RWPE2 (cell line): Measurements from ENCODE around the gene BRD4.
"Not testable (repeated sequence)": the region's sequence is repeated elsewhere in the genome, so short reads cannot be mapped to it uniquely, and the experiment has no call there.

ENCODE experiments used
- ATAC-seq: fragments of 200-7000 bp; cut with Tn5 transposase; 3 replicates; pipeline ENCODE4 v1.9.1; 2021; ENCODE audit warnings: low read depth
- DNase-seq: peaks from one replicate; pipeline ENCODE4 v3.0.0-alpha.2; 2020; ENCODE audit warnings: low spot score
- H3K27ac ChIP-seq: fragments of 450-650 bp; 2 replicates; pipeline ENCODE4 v1.5.1; 2017; ENCODE audit warnings: mild to moderate bottlenecking; ENCODE audit not compliant: poor library complexity, severe bottlenecking
- H3K27me3 ChIP-seq: fragments of 250-450 bp; sonication (Bioruptor Pico); 2 replicates; pipeline ENCODE4 v1.5.1; 2021; ENCODE audit warnings: mild to moderate bottlenecking, moderate library complexity; ENCODE audit not compliant: insufficient read depth, poor library complexity, severe bottlenecking
- H3K36me3 ChIP-seq: fragments of 250-450 bp; sonication (Bioruptor Pico); 2 replicates; pipeline ENCODE4 v1.5.1; 2020; ENCODE audit warnings: low read depth, mild to moderate bottlenecking, moderate library complexity
- H3K4me1 ChIP-seq: fragments of 250-450 bp; sonication (Bioruptor Pico); 2 replicates; pipeline ENCODE4 v1.5.1; 2021; ENCODE audit warnings: mild to moderate bottlenecking, moderate library complexity; ENCODE audit not compliant: insufficient read depth, poor library complexity, severe bottlenecking
- H3K4me3 ChIP-seq: fragments of 250-450 bp; sonication (Bioruptor Pico); 2 replicates; pipeline ENCODE4 v1.5.1; 2021; ENCODE audit warnings: mild to moderate bottlenecking, moderate library complexity; ENCODE audit not compliant: severe bottlenecking
- H3K9me3 ChIP-seq: fragments of 250-450 bp; sonication (Bioruptor Pico); 2 replicates; pipeline ENCODE4 v1.5.1; 2021; ENCODE audit warnings: mild to moderate bottlenecking, moderate library complexity; ENCODE audit not compliant: severe bottlenecking
- CTCF ChIP-seq: fragments of 450-650 bp; IDR thresholded peaks from one replicate; pipeline ENCODE4 v1.5.1; 2017; ENCODE audit warnings: mild to moderate bottlenecking, moderate library complexity; ENCODE audit not compliant: poor library complexity, severe bottlenecking

BRD4 gene

DNA sequence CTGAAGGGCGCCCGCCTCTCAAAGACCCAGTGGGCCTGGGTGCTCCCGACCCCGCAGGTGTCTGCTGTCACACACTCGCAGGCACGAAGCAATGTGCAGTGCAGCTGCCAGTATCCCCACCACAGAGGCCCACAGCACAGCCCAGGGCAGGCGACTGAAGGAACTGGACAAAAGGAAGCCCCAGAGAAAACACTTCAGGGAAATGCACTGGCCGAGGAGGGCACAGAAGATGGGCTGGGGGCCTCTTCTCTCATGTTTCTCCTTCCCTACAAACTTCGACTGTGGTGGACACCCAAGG is 37.2 kb upstream of the BRD4 start:
- no peaks in the 10 kb centered on the region for H3K27me3 ChIP-seq
- H3K36me3 ChIP-seq, result peaks cover 85% of the 10 kb centered on the region
- no peak for ATAC-seq
- H3K27ac ChIP-seq, result no peak overlapping the region
- no peaks in the 10 kb centered on the region for H3K9me3 ChIP-seq
- H3K4me1 ChIP-seq, result no peaks in the 10 kb centered on the region
- no peak overlapping the region for H3K4me3 ChIP-seq
- no peak for TF ChIP-seq CTCF
- no peak for DNase-seq

DNA sequence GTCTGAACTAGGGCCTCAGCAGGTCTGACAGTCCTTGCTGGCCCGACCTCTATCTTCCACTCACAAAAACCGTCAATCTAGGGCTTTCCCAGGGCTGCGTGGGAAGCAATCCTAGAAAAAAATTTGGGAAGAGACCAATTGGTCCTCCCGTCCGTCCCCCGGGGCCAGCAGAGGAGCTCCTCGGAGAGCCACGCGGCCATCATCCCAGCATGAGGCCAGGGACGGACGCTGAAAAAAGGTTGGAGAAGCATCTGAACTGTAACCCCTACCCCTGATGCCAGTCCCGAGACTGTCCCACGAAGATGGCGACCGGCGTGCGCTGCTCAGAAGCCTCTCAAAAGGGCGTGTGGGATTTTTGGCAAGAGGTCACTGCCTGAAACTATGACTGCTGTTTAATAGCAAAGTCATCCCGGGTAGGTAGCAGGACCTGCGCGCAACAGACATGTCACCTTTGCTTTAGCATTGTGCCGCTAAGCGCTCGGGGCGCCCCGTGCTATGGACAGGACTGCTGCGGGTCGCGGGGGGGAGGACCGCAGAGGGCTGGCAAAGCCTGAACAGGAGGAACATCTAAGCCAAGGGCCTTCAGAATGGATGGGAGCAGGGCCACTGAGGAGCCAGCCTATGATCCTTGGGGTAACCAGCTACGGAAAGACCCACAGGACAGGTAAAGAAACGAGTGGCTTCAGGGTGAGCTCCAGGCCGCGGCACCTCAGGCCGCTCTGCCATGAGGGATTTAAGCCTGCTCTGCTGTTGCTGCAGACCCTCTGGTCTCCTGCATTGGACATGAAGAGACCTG is 36.7 kb upstream of the BRD4 start:
- H3K9me3 ChIP-seq, result no peaks in the 10 kb centered on the region
- H3K4me1 ChIP-seq, result no peaks in the 10 kb centered on the region
- ATAC-seq (no peak), DNase-seq (no peak)
- no peak overlapping the region for H3K4me3 ChIP-seq
- H3K27me3 ChIP-seq, result no peaks in the 10 kb centered on the region
- peaks cover 86% of the 10 kb centered on the region for H3K36me3 ChIP-seq
- TF ChIP-seq CTCF, result no peak
- no peak overlapping the region for H3K27ac ChIP-seq

GRCh38 chr19:15368051-15368632 is 35.8 kb upstream of the BRD4 start:
- no peaks in the 10 kb centered on the region for H3K27me3 ChIP-seq
- no peak for TF ChIP-seq CTCF
- no peak overlapping the region for H3K27ac ChIP-seq
- no peak overlapping the region for H3K4me3 ChIP-seq
- no peaks in the 10 kb centered on the region for H3K9me3 ChIP-seq
- no peaks in the 10 kb centered on the region for H3K4me1 ChIP-seq
- ATAC-seq (no peak), DNase-seq (no peak)
- H3K36me3 ChIP-seq, result peaks cover 79% of the 10 kb centered on the region

DNA sequence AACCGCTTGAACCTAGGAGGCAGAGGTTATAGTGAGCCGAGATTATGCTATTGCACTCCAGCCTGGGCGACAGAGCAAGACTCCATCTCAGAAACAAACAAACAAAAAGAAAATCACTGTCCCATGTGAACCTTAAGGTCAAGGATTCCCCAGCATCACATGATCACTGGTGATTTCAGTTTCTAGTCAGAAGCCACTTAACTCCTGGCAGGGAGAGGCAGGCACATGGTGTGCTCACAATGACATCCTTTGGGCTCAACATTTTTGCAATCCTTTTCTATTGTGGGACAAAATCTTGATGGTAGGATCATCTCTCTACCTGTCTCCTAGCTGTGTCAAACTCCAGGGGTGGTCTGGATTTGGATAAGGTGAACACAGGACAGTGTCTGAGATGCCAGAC is 35.1 kb upstream of the BRD4 start:
- no peaks in the 10 kb centered on the region for H3K9me3 ChIP-seq
- H3K36me3 ChIP-seq, result peaks cover 72% of the 10 kb centered on the region
- no peak overlapping the region for H3K27ac ChIP-seq
- DNase-seq (no peak), ATAC-seq (no peak)
- H3K4me3 ChIP-seq, result no peak overlapping the region
- no peak for TF ChIP-seq CTCF
- no peaks in the 10 kb centered on the region for H3K4me1 ChIP-seq
- no peaks in the 10 kb centered on the region for H3K27me3 ChIP-seq

GRCh38 chr19:15365264-15365663 is 32.9 kb upstream of the BRD4 start:
- ATAC-seq, result no peak
- Histone ChIP-seq H3K36me3 (peaks cover 66% of the 10 kb centered on the region), H3K9me3 (no peaks in the 10 kb centered on the region), H3K4me3 (no peak overlapping the region), H3K27me3 (no peaks in the 10 kb centered on the region), H3K27ac (no peak overlapping the region), H3K4me1 (no peaks in the 10 kb centered on the region)
- no peak for TF ChIP-seq CTCF
- no peak for DNase-seq

GRCh38 chr19:15363791-15364190 is 31.5 kb upstream of the BRD4 start:
- H3K27me3 ChIP-seq, H3K4me3 ChIP-seq, H3K27ac ChIP-seq, H3K4me1 ChIP-seq, ATAC-seq, H3K9me3 ChIP-seq, DNase-seq: not testable (repeated sequence)
- peaks cover 67% of the 10 kb centered on the region for H3K36me3 ChIP-seq

- H3K4me3 ChIP-seq, H3K4me1 ChIP-seq, DNase-seq, H3K27ac ChIP-seq, H3K27me3 ChIP-seq, ATAC-seq, H3K9me3 ChIP-seq: not testable (repeated sequence)
- peaks cover 67% of the 10 kb centered on the region for H3K36me3 ChIP-seq
These were observed 30.7 kb upstream of the BRD4 start for GRCh38 chr19:15363048-15363447.
